Measurements from ENCODE around the gene NUDT16L1. TPM values are rescaled to one million over a fixed set of nuclear protein-coding genes. Genes with fewer than 3 reads are reported as not detected.
A peak's percentile ranks its signal among the peaks of the same experiment; 100 is the strongest.

Gene NUDT16L1
- total and polyA plus RNA-seq, 2 of the 13 experiments (the other 11 are each of a cell fraction or from before 2014, with no cell fraction given): 28.0 to 40.5 TPM

GRCh38 chr16:4701791-4702465 is 8.6 kb downstream of the NUDT16L1 start:
- DNase-seq (ENCODE audit: low spot score): no peak
- CTCF ChIA-PET (ENCODE audit: low intra/inter-chr PET ratio, low total read pairs): no interaction called here

More at GRCh38 chr16:4701791-4702465, 8.6 kb downstream of the NUDT16L1 start:
- no peaks in the 10 kb centered on the region for H3K27me3 ChIP-seq (ENCODE audit: control insufficient read depth in 1 of 2, insufficient read depth in 2 of 2, low read length in 2 of 2)
- H4K20me1 ChIP-seq (ENCODE audit: insufficient read depth, low read length): no peaks in the 10 kb centered on the region
- H3K4me3 ChIP-seq (replicated peaks in 1 of 3; ENCODE audit: insufficient read depth in 1 of 3, low read depth in 2 of 3, low read length in 3 of 3): no peak overlapping the region
- in situ Hi-C loops (cut with HindIII; ENCODE audit: extremely low pct_ligation_motif_present, low pct_unique_long_range_greater_than_20kb): no loop called here
- peaks cover 31% of the 10 kb centered on the region for H3K4me1 ChIP-seq (ENCODE audit: insufficient read depth, low read length)
- H2AFZ ChIP-seq (ENCODE audit: low read length): no peak overlapping the region
- no TSS peak for BruUV-seq (replicated peaks)
- FAIRE-seq: no peak
- no peaks in the 10 kb centered on the region for H3K9me3 ChIP-seq (ENCODE audit: low read length)
- peak overlapping the region; percentile 18; the same call in 1 of the 2 replicates for H3K9ac ChIP-seq (ENCODE audit: insufficient read depth, low read depth, low read length)
- peak overlapping the region; percentile 41; the same call in 1 of the 2 replicates for H3K4me2 ChIP-seq (ENCODE audit: low read depth, low read length)
- POLR2A ChIA-PET: interaction anchor here (1.6 kb wide), 1 partner anchor 9 kb away, joined by 8 read pairs; the partner anchor contains the start of gene NUDT16L1
- intact Hi-C loops (cut with micrococcal nuclease; ENCODE audit: unreplicated experiment): no loop called here
- 86% methylated on average over 6 of the region's 17 CpGs for WGBS (ENCODE audit: low lambda C conversion rate)
- peak; percentile 3 for ATAC-seq
- peak overlapping the region; percentile 67 for H3K27ac ChIP-seq (ENCODE audit: extremely low read length, insufficient read depth, low read length)
- peaks cover 35 to 61% of the 10 kb centered on the region in 2 experiments for H3K36me3 ChIP-seq (replicated peaks in 1 of 2; ENCODE audit: control insufficient read depth in 1 of 2, insufficient read depth in 2 of 2, low read length in 2 of 2)
- TF ChIP-seq ESRRA (CRISPR knock-in tag; IDR thresholded peaks at IDR 0.05; ENCODE audit: low read depth): no peak
- 0 out of 2 replicates have a peak, but pooled peaks have one; percentile 26 for TF ChIP-seq NFKB2 (CRISPR knock-in tag; IDR thresholded peaks at IDR 0.05; ENCODE audit: borderline replicate concordance)
- peak; percentile 20 for TF ChIP-seq TEAD3 (CRISPR knock-in tag; optimal IDR thresholded peaks at IDR 0.05; ENCODE audit: borderline replicate concordance)
- no peak for TF ChIP-seq TFE3 (CRISPR knock-in tag; IDR thresholded peaks at IDR 0.05)
- peak; percentile 75 for TF ChIP-seq ZNF263 (CRISPR knock-in tag; IDR thresholded peaks at IDR 0.05)
- TF ChIP-seq ZNF713 (CRISPR knock-in tag; IDR thresholded peaks at IDR 0.05): no peak
- TF ChIP-seq DPF2 (CRISPR knock-in tag; IDR thresholded peaks at IDR 0.05; ENCODE audit: borderline replicate concordance, low read depth): no peak
- 0 out of 2 replicates have a peak, but pooled peaks have one; percentile 29 for TF ChIP-seq RXRA (CRISPR knock-in tag; IDR thresholded peaks at IDR 0.05)
- TF ChIP-seq, protein P1, sequence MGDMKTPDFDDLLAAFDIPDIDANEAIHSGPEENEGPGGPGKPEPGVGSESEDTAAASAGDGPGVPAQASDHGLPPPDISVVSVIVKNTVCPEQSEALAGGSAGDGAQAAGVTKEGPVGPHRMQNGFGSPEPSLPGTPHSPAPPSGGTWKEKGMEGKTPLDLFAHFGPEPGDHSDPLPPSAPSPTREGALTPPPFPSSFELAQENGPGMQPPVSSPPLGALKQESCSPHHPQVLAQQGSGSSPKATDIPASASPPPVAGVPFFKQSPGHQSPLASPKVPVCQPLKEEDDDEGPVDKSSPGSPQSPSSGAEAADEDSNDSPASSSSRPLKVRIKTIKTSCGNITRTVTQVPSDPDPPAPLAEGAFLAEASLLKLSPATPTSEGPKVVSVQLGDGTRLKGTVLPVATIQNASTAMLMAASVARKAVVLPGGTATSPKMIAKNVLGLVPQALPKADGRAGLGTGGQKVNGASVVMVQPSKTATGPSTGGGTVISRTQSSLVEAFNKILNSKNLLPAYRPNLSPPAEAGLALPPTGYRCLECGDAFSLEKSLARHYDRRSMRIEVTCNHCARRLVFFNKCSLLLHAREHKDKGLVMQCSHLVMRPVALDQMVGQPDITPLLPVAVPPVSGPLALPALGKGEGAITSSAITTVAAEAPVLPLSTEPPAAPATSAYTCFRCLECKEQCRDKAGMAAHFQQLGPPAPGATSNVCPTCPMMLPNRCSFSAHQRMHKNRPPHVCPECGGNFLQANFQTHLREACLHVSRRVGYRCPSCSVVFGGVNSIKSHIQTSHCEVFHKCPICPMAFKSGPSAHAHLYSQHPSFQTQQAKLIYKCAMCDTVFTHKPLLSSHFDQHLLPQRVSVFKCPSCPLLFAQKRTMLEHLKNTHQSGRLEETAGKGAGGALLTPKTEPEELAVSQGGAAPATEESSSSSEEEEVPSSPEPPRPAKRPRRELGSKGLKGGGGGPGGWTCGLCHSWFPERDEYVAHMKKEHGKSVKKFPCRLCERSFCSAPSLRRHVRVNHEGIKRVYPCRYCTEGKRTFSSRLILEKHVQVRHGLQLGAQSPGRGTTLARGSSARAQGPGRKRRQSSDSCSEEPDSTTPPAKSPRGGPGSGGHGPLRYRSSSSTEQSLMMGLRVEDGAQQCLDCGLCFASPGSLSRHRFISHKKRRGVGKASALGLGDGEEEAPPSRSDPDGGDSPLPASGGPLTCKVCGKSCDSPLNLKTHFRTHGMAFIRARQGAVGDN (CRISPR knock-in tag; IDR thresholded peaks at IDR 0.05): peak; percentile 81
- peak; percentile 39; the same call in 1 of the 2 replicates for TF ChIP-seq SALL1 (CRISPR knock-in tag; IDR thresholded peaks at IDR 0.05)
- TF ChIP-seq AGO2 (optimal IDR thresholded peaks at IDR 0.05; ENCODE audit: low read depth, low read length): peak; percentile 37
- no peak for TF ChIP-seq ZNF784 (CRISPR knock-in tag; IDR thresholded peaks at IDR 0.05; ENCODE audit: borderline replicate concordance)
- TF ChIP-seq ZNF788 (CRISPR knock-in tag; IDR thresholded peaks at IDR 0.05; ENCODE audit: borderline replicate concordance): 0 out of 2 replicates have a peak, but pooled peaks have one; percentile 42
- no peaks in the 10 kb centered on the region for H3K79me2 ChIP-seq (ENCODE audit: insufficient read depth, low read length)

All from HepG2 (cell line).